Lung (tissue), 12 donors: ENCODE measurements around the gene RANBP17. TPM values are rescaled to one million over a fixed set of nuclear protein-coding genes. Genes with fewer than 3 reads are reported as not detected.

Experiments
- ATAC-seq: fragments of 200-7000 bp; cut with Tn5 transposase; one replicate; pipeline ENCODE4 v1.9.1; 2020; ENCODE audit warnings: moderate number of reproducible peaks; ENCODE audit not compliant: insufficient read depth, low FRiP score
- DNase-seq, 3 donors: peaks; one replicate each; pipeline ENCODE4 v3.0.0-alpha.2; 2013 to 2017
- H3K27ac ChIP-seq, 2 donors: one replicate each; pipeline ENCODE4 v1.5.1; 2013; ENCODE audit warnings: mild to moderate bottlenecking in 2 of 2, moderate library complexity in 2 of 2, control low read depth in 1 of 2, inconsistent platforms in 1 of 2, low read depth in 1 of 2, low read length in 1 of 2
- H3K27me3 ChIP-seq, 3 donors: one replicate each; pipeline ENCODE4 v1.5.1; 2013; ENCODE audit warnings: low read length in 2 of 3; ENCODE audit not compliant: control insufficient read depth in 3 of 3, insufficient read depth in 3 of 3
- H3K36me3 ChIP-seq, 4 donors: one replicate each; pipeline ENCODE4 v1.5.1; 2013; ENCODE audit warnings: low read length in 4 of 4, mild to moderate bottlenecking in 1 of 4, moderate library complexity in 1 of 4; ENCODE audit not compliant: control insufficient read depth in 4 of 4, insufficient read depth in 4 of 4
- H3K4me1 ChIP-seq, 5 donors: one replicate each; pipeline ENCODE4 v1.5.1; 2013; ENCODE audit warnings: low read length in 5 of 5, mild to moderate bottlenecking in 2 of 5, moderate library complexity in 1 of 5; ENCODE audit not compliant: control insufficient read depth in 5 of 5, insufficient read depth in 5 of 5
- H3K4me3 ChIP-seq: one replicate; pipeline ENCODE4 v1.5.1; 2013; ENCODE audit warnings: mild to moderate bottlenecking, control low read depth, moderate library complexity
- H3K9ac ChIP-seq, 2 donors: one replicate each; pipeline ENCODE4 v1.5.1; 2013; ENCODE audit warnings: low read length in 2 of 2, control low read depth in 1 of 2; ENCODE audit not compliant: insufficient read depth in 1 of 2
- H3K9me3 ChIP-seq, 4 donors: one replicate each; pipeline ENCODE4 v1.5.1; 2013; ENCODE audit warnings: low read length in 3 of 4, mild to moderate bottlenecking in 1 of 4, moderate library complexity in 1 of 4; ENCODE audit not compliant: control insufficient read depth in 4 of 4, insufficient read depth in 3 of 4
- WGBS, 2 donors: extraction: QIAGEN DNeasy Blood & Tissue Kit; methylation state at CpG; one replicate each; pipeline ENCODE4 v1.1.7; 2013; 5-methylcytosine and 5-hydroxymethylcytosine counted together
- polyA plus RNA-seq, 2 donors: library from polyadenylated mRNA; stranded (reverse); fragments of 200-250 nt; gene quantifications; one replicate each; pipeline ENCODE4 v1.2.1, GENCODE V29; 2013
- total RNA-seq, 2 donors: library from RNA; depleted of rRNA in 1 of 2; stranded (reverse); fragments of >200 nt in 1 of 2; gene quantifications; one replicate each; pipeline ENCODE4 v1.2.1, GENCODE V29; 2014 to 2021
- TF ChIP-seq, protein P1 (sequence below): IDR thresholded peaks from 2 replicates; pipeline ENCODE4 v1.5.1; 2012; ENCODE audit warnings: mild to moderate bottlenecking; ENCODE audit errors: control extremely low read depth, extremely low read depth
- donor health status: control.
- donor health status: control.
- donor health status: Bipolar disorder and iron deficiency.
- donor health status: healthy.
- donor health status: DM: yes; HTN: yes; CAD: no.

Gene RANBP17
- total and polyA plus RNA-seq, 4 donors, result 1.8 to 130 (median 11.0) TPM

DNA sequence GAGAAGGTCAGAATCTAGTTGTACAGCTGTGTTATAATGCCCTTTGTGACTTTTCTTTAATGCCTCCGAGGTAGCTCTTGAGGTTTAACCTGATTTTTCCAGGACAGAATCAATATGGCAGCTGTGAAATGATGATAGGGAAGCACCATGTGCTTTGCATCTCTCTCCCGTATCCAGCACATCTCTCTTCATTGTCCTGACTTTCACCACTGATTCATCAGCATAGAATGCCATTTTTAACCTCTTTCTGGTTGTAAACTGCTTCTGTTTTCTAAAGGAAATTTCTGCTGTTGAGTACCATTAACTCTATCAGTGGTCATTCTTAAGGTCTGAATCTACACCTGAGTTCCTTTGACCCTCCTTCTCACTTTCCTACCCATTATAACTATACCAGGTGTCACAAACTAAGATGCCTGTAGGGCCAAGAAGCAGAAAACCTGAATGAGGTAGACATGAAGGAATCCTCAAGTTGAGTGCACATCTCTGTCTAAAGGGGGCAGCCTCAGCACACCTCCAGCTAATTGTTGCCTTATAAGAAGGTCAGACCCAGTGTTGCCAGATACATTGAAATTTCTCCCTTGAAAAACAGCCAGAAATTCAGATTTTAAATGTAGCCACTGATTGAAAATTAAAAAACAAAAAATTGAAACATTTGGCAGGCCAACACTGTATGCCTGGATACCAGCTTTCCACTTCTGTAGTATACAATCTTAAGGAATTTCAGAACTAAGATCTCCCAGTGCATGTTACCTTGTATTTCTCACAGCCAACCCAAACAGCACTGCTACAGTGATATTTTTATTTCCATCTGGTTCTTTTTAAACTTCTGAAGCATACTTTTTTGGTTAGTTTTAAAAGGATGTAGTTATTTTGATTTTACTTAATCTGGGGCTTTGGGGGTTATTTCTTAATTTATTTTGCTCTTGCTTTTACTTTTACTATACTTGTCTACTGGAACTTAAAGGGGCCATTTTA, 411.5 kb downstream of the RANBP17 start:
- WGBS, 2 donors, result 89 to 97% methylated on average over 2 of the region's 2 CpGs
- Histone ChIP-seq H3K4me3 (no peak overlapping the region), H3K9me3 (no peaks in the 10 kb centered on the region), H3K27me3 (no peaks in the 10 kb centered on the region), H3K9ac (no peak overlapping the region), H3K4me1 (no peaks in the 10 kb centered on the region), H3K36me3 (no peaks in the 10 kb centered on the region), H3K27ac (no peak overlapping the region)
- ATAC-seq (no peak), DNase-seq (peak in 1 of 3 donors; percentile 13)
- TF ChIP-seq, protein P1, sequence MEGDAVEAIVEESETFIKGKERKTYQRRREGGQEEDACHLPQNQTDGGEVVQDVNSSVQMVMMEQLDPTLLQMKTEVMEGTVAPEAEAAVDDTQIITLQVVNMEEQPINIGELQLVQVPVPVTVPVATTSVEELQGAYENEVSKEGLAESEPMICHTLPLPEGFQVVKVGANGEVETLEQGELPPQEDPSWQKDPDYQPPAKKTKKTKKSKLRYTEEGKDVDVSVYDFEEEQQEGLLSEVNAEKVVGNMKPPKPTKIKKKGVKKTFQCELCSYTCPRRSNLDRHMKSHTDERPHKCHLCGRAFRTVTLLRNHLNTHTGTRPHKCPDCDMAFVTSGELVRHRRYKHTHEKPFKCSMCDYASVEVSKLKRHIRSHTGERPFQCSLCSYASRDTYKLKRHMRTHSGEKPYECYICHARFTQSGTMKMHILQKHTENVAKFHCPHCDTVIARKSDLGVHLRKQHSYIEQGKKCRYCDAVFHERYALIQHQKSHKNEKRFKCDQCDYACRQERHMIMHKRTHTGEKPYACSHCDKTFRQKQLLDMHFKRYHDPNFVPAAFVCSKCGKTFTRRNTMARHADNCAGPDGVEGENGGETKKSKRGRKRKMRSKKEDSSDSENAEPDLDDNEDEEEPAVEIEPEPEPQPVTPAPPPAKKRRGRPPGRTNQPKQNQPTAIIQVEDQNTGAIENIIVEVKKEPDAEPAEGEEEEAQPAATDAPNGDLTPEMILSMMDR, result no peak

DNA sequence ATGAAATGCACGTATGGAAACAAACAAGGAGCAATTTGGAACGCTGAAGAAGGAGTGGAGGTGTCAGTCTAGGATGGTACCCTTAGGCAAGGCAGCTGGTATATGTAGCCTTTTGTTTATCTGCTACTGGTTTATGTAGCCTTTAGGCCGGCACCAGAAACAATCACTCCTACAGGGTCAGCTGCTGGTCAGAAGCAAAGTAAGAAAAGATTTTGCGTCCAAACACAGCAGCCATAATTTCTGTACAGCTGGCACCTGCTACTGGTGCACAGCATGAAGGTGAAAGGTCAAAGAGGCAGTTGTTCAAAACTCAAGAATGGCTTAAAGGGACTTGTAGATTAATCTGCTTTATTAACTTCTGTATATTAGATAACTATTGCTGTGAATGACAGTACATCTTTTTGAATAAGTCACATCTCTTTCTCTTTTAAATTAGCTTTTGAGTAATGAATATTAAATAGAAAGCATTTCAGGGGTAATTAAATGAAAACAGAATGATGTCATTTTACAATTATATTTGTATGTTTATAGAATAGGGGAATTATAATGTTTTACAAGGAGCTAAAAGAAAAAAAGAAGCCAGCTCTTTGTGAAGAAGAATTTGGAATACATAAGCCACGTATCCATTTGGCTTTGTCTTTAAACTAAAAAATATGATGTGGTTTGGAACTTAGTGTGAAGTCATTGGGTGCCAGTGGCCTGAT, 414.2 kb downstream of the RANBP17 start:
- WGBS, 2 donors, result 78 to 89% methylated on average over 5 of the region's 5 CpGs
- no peaks in the 10 kb centered on the region for H3K27me3 ChIP-seq
- H3K9me3 ChIP-seq, result no peaks in the 10 kb centered on the region
- TF ChIP-seq, protein P1, result no peak
- no peak overlapping the region for H3K27ac ChIP-seq
- DNase-seq, result peak in 1 of 3 donors; percentile 6
- no peak for ATAC-seq
- no peak overlapping the region for H3K4me3 ChIP-seq
- no peak overlapping the region for H3K9ac ChIP-seq
- H3K4me1 ChIP-seq, result no peaks in the 10 kb centered on the region
- H3K36me3 ChIP-seq, result no peaks in the 10 kb centered on the region

DNA sequence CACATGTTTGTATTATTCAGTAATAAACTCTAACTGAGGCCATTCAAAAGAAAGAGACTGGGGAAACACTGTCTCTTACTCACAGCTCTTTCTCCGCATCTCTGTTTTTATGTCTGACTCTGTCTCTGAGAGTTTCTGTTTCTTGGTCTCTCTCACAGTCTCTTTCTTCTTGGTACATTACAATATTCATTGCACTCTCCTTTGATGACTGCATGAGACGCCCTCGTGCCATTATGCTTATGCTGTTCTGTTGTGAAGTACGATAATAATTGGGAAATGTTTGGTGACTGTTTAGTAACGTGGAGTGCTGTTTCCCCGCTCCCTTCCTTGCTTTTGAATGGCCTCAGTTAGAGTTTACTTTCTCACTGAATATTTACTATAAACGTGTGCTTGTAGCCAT, 421.9 kb downstream of the RANBP17 start:
- Histone ChIP-seq H3K27ac (no peak overlapping the region), H3K9me3 (no peaks in the 10 kb centered on the region), H3K9ac (no peak overlapping the region), H3K4me3 (no peak overlapping the region), H3K27me3 (no peaks in the 10 kb centered on the region), H3K4me1 (no peaks in the 10 kb centered on the region), H3K36me3 (no peaks in the 10 kb centered on the region)
- no peak for DNase-seq
- ATAC-seq, result no peak
- 90% methylated on average over 7 of the region's 7 CpGs for WGBS, 2 donors
- TF ChIP-seq, protein P1, result no peak
